HG02588 (cell line): Measurements from ENCODE around the gene TNFAIP2.

Experiments used
- ATAC-seq: cut with Tn5 transposase; IDR thresholded peaks from one replicate; pipeline ENCODE4 v1.9.1; 2021; ENCODE audit warnings: mild to moderate bottlenecking, moderate library complexity; ENCODE audit not compliant: unreplicated experiment

Gene TNFAIP2

DNA sequence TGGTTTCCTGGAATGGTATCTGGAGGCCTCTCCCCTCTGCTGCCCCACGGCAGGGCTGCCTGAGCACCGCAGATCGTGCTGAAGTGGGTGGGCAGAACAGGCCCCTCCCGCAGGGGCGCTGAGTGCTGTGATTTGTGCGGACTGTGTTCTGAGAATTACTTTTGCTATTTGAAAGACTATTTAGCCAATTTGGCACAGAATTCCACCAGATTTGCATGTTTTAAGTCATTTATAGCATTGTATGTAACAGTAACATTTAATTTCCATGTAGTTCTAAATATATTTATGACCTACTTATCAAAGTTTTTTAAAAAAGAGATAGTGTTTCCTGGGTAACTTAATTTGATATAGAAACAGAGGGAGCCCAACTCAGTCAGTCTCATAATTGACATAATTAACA is 55.3 kb downstream of the TNFAIP2 start:
- ATAC-seq, result no peak

DNA sequence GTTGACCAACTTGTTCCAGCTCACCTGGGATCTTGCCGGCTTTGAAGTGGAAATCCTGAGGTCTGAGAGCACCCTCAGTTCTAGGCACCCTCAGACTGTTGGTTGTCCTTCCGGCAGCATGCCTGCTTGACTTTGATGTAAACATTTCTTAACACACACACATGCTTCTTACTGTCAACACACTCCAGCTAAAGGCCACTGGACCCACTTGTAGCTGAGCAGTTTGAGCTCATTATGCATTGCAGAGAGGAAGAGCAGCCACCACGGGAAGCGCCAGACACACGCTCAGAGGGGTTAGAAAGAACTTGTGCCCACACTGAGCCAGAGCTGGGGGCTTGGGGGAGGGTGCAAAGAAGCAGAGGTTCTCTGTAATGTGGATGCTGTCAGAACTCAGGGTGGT is 55.8 kb downstream of the TNFAIP2 start:
- no peak for ATAC-seq

DNA sequence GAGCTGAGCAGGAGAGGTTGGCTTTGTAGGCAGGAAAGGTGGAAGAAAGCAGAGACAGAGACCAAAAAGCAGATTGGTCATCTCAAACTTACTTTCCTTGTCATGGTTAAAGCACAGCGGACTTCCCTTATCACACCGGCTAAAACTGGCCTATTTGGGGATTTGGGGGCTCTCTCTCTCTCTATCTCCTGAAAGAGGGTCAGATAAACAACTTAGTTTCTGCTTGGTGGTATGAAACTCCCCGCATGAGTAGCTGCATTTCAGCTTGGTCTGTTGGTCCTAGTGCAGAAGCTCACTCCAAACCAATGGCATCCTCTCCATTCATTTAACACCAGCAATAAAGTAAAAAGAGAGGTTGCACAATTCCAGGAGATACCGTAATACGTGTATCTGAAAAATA is 57.1 kb downstream of the TNFAIP2 start:
- ATAC-seq, result no peak

DNA sequence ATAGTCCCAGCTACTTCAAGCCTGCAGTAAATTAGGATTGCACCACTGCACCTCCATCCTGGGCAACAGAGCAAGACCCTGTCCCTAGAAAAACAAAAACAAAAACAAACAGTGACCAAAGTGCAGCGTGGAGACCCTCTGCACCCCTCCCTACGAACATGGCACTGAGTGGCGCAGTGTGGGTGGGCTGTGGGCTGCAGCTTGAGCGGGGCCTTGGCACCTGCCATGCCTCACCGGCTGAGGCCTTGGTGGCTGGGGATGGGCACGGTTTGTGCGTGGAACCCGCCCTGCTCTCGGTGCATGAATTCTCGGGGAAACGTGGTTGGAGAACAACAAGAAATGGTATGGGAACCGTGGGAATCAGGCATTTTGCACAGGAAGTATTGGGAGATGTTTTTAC is 60.8 kb downstream of the TNFAIP2 start:
- ATAC-seq, result no peak

DNA sequence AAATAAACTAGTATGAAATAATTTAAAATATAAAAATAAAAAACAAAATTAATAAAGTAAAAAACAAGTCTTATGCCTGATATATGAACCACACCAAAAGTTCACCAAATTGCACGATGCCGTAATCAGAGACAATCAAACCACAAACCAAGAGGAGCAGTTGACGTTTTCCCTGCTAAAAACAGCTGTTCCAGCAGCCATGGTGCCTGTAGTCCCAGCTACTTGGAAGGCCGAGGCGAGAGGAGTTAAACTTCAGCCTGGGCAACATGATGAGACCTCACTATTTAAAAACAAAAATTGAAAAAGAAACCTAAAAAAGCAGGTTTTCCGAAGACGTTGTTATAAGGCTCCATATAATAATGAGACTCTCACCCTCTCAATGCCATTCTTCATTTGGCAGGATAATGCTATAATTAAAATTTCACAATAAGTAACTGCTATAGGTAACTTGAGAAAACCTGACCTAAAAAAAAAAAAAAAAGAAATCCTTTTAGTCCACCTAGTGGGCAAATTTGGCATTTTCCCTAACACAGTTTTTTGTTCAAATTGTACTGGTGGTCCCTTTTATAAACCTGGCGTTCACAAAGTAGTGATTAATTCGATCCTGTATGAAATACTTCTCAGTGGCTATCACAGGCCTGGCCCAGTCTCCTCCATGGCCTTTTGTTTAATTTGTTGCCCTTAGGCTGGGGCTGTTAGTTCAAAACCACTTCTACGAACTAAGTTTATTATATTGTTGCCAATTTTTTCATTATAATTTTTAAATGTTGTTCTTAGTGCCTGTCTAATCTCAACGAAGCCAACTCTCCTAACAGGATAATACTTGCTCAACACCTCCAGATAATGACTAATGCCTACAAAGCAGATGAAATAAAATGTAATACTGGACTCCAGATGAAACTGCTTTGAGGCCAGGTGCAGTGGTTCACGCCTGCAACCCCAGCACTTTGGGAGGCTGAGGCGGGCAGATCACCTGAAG is 62.1 kb downstream of the TNFAIP2 start:
- ATAC-seq, result no peak

DNA sequence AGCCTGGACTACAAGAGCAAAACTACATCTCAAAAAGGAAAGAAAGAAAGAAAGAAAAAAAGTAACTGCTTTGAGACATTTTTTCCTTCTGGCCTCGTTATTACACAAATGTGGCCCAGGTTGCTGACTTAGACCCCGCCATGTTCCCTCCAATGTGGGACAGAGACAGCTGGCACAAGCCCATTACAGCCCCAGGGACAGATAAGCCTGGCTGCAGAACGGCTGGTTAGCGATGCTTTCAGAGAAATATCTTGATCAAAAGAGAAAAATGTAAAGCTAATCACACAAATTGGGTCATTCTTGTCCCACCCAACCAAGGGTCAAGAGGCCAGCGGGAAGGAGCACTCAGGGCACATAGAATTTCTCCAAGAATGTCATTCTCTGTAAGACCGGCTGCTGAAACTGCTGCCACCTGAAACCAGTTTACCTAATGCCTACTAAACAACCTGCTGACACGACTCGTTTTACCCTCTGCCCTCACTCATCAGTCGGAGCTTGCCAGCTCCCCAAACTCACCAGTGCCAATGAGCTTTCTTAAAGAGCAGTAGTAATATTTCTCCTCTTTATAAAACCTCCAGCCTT is 63.1 kb downstream of the TNFAIP2 start:
- no peak for ATAC-seq
